AG09319 (cell line): ENCODE measurements around the gene PAPPA.

Source experiments
- DNase-seq: peaks from one replicate; pipeline ENCODE4 v3.0.0-alpha.2; 2010; ENCODE audit warnings: low read depth; ENCODE audit errors: extremely low read depth
- CTCF ChIP-seq: IDR thresholded peaks from 2 replicates; pipeline ENCODE4 v1.5.1; 2011; ENCODE audit warnings: low read depth, mild to moderate bottlenecking, inconsistent platforms, low read length, moderate library complexity

The PAPPA gene

GRCh38 chr9:116174347-116174746, 20.8 kb downstream of the PAPPA start:
- no peak for TF ChIP-seq CTCF
- no peak for DNase-seq

GRCh38 chr9:116175614-116176013, 22.0 kb downstream of the PAPPA start:
- no peak for DNase-seq
- no peak for TF ChIP-seq CTCF

- no peak for TF ChIP-seq CTCF
- no peak for DNase-seq
Observed at GRCh38 chr9:116178481-116179211, 25.1 kb downstream of the PAPPA start.

- TF ChIP-seq CTCF = no peak
Observed at GRCh38 chr9:116179568-116179967, 26.0 kb downstream of the PAPPA start.

GRCh38 chr9:116181853-116182610, 28.4 kb downstream of the PAPPA start:
- DNase-seq = no peak
- TF ChIP-seq CTCF = no peak

More at GRCh38 chr9:116179568-116179967, 26.0 kb downstream of the PAPPA start:
- no peak for DNase-seq

GRCh38 chr9:116182876-116183275, 29.3 kb downstream of the PAPPA start:
- no peak for DNase-seq
- TF ChIP-seq CTCF = no peak

GRCh38 chr9:116187570-116188170, 34.1 kb downstream of the PAPPA start:
- DNase-seq = no peak
- no peak for TF ChIP-seq CTCF
